ENCODE measurements around the gene GAB1.

Gene GAB1

DNA sequence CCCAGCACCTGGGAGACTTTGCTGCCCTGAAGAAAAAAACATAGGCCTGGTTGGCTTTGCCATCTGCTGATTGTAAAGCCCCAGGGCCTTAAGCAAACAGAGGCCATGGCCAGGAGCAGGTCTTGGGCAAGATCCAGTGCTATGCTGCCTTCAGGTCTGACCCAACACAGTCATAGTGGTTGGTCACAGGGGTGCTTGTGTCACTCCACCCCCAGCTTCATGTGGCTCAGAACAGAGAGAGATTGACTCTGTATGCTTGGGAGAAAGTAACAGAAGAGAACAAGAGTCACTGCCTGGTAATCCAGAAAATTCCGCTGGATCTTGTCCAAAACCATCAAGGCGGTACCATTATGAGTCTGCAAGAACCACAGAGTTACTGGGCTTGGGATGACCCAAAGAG lies 152.4 kb downstream of the GAB1 start:
- no peak for DNase-seq (ENCODE audit: low spot score)

DNA sequence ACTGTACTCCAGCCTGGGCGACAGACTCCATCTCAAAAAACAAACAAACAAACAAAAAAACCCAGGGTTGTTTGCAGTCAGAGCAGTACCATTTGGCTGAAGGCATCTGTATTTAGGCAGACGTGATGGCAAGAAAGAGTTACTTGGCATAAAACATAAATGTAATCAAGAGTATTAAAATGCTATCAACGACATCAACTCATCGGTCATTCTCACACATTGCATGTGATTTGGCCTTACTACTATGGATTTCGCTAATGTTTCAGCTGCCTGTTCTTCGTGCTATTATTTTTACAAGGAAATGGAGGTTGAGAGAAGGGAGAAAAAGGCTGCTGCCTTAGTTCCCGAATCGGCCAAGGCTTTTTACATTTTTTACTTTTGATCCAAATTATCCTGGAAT lies 161.3 kb downstream of the GAB1 start:
- DNase-seq (ENCODE audit: low spot score): no peak

DNA sequence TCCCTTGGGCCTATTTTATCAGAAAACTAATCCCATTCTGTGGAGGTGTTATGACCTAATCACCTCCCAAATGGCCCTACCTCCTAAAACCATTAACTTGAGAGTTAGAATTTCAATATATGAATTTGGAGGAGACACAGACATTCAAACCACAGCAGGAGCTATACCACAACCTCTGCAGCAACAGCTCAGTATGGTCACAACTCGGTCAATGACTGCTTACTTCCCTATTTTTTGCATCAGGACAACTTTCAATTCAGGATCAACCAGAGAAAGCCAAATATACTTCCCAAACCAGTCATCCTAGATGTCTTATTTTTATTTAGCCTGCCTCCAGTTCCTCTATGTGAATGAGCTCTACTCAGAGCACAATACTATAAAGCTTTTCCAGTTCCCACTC lies 165.6 kb downstream of the GAB1 start:
- no peak for DNase-seq (ENCODE audit: low spot score)

DNA sequence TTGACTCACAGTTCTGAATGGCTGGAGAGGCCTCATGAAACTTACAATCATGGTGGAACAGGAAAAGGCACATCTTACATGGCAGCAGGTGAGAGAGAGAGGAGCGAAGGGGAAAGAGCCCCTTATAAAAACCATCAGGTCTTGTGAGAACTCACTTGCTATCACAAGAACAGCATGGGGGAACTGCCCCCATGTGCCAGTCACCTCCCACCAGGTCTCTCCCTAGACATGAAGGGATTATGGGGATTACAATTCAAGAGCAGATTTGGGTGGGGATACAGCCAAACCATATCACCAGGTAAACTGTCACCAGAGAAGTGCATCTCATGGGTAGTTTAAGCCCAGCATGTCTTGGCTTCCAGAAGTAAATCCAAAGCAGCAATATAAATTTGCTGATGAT lies 169.4 kb downstream of the GAB1 start:
- DNase-seq (ENCODE audit: low spot score): no peak

DNA sequence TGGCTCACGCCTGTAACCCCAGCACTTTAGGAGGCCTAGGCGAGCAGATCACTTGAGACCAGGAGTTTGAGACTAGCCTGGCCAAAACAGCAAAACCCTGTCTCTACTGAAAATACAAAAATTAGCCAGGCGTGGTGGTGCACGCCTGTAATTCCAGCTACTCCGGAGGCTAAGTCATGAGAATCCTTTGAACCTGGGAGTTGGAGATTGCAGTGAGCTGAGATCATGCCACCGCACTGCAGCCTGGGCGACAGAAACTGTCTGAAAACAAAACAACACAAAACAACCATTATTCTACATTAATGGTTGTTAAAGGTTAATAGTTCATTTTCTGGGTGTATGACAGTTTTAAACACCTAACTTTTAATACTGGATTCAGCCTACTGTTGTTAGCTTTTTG lies 175.2 kb downstream of the GAB1 start:
- DNase-seq (ENCODE audit: low spot score): no peak

DNA sequence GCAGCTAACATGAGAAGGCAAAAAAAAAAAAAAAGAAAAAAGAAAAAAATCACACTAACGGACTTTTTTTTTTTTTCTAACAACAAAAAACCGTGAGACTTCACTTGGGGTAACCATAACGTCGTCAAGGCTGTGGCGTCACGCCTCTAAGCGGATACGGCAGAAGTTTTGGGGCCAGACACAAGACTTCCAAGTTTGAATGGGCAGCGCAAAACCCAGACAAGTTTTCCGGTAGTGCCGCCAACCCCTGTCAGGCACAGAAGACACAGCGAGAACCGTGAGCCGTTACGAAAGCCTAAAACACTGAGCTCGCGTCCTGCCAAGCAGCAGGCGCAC lies 176.3 kb downstream of the GAB1 start:
- no peak for DNase-seq (ENCODE audit: low spot score)

DNA sequence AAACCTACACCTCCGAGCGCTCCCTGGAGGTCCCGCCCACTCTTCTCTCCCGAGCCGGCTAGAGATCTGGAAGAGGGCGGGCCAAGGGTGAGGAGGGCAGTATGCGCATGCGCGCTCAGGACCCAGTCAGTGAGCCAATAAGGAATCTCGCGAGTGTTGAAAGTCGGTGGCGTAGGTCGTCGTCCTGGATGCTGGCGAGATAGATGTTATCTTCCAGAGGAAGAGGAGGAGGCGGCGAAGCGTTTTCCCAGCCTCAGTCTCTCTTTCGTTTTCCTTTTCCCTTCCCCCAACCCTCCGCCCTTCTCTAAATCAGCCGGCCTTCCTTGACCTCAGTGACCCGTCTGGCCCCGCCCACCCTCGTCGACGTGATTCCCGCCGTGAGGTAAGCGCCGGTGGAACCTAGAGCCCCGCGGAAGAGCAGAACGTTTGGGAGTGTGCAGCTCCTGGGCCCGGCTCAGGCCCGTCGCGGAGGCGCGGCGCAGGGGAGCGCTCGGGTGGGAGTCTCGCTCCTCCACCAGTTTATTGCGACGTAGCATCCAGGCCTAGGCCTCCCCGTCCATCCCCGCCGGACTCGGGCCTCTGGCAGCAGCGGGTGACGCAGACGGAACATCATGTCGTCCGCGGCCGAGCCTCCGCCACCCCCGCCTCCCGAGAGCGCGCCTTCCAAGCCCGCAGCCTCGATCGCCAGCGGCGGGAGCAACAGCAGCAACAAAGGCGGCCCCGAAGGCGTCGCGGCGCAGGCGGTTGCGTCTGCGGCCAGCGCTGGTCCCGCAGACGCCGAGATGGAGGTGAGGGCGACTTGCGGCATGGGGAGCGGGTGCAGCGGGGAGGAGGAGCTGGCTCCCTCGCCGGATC lies 176.9 kb downstream of the GAB1 start, which contains the start of gene SMARCA5:
SMARCA5 (plus strand) TSS at position 389 of the 855 bp plus-strand sequence; CDS start at position 612, 223 bp downstream.
- DNase-seq (ENCODE audit: low spot score): peak; percentile 98

DNA sequence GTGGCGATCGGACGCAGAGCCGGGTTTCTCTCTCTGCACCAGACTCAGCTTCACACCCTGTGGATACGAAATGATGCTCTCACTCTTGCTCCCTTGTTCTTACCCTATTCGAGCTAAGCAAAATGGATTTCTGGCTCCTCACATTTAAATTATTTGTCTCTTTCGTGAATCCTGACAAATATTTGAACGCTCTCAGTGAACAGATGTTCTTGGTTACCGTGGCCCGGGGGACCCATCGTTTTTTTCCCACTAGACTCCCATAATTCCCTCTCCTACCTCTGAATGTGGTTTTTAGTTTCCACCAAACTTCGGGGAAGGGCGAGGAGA lies 177.5 kb downstream of the GAB1 start:
- DNase-seq (ENCODE audit: low spot score): peak; percentile 31

DNA sequence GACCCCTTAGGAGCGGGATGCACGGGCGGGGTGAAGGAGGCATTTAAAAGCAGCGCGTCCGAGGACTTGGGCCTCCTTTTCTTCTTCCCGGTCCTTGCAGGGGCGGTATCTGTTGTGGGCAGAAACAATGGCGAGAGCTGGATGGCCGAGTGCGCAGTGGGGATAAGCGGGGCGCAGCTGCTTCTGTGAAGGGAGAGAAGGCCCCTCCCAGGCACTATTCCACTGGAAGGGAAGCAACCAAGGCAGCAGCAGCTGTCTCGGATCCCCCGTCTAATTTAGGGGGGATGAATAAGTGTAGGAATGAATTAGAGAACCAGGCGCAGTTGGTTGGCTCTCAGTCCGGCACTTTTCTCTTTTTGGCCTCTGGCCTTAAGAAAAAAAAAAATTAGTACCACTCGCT lies 177.8 kb downstream of the GAB1 start:
- peak; percentile 63 for DNase-seq (ENCODE audit: low spot score)

DNA sequence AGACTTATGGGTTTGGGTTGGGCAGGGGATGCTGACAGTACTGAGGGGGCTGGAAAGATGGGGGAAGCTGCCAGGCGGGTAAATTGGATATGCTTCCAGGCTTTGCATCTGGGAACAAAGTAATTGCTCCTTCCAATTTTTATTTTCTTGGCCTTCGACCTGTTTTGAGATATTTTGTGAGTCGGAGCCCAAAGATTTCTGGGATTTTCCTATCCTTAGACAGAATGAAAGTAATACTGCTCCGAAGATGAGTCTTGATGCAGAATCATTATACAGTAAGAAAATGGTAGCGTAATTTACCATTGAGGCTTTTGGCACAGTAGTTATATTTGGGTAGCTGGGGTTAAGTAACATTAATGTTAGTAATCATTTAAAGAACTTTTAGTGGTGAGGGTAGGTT lies 178.2 kb downstream of the GAB1 start:
- DNase-seq (ENCODE audit: low spot score): no peak

DNA sequence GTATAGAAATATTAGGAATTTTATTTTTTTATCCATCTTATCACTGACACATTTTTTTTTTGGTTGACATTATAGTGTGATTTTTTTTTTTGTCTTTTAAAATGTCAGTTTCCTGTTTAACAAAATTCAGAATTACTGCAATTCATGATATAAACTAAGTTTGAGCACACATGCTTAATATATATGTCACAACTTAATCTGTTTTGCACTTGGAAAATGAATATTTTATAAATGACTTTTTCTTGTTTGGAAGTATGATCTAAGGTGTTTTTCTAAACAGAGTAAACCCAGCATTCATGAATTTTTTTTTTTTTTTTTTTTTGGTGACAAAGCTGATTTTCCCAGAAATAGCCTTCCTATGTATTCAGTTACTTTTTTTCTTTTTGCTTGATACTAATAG lies 179.2 kb downstream of the GAB1 start:
- DNase-seq (ENCODE audit: low spot score): no peak

DNA sequence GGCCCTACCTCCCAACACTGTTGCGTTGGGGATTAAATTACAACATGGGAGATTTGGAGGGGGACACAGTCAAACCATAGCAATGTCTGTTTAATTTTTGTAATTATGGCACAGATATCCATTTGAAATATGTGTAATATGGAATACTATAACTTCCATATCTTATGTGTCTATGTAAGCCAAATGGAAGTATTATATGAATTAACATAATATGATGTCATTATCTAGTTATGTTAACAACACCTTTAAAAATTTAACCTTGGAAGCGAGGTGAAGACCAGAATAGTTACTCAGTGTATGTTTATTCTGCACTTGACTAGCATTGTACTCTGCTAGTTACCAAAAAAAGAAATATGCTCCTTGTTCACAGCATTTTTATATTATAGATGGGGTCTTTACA lies 181.1 kb downstream of the GAB1 start:
- no peak for DNase-seq (ENCODE audit: low spot score)
